ENCODE measurements around the gene DYNLT2B. TPM values are rescaled to one million over a fixed set of nuclear protein-coding genes. Genes with fewer than 3 reads are reported as not detected.

Gene DYNLT2B
- total RNA-seq, 1 donor: 6.9 TPM

GRCh38 chr3:196287440-196288140 is 30.4 kb downstream of the DYNLT2B start, which contains the start of gene PCYT1A:
Gene PCYT1A, minus strand, starts transcription at chr3:196287726. Its CDS starts 17,195 bp downstream, at chr3:196270531.
- peak; percentile 95 for DNase-seq (ENCODE audit: low read depth)
- no peak for TF ChIP-seq CTCF (IDR thresholded peaks at IDR 0.05; ENCODE audit: insufficient read depth, low read depth, low read length)
- peak within 1 kb of the TSS; percentile 100 for H3K4me3 ChIP-seq (ENCODE audit: low read depth, low read length)

GRCh38 chr3:196287090-196287439 is 31.0 kb downstream of the DYNLT2B start:
- no peak for TF ChIP-seq CTCF (IDR thresholded peaks at IDR 0.05; ENCODE audit: insufficient read depth, low read depth, low read length)
- peak; percentile 42 for DNase-seq (ENCODE audit: low read depth)
- peak overlapping the region; percentile 100 for H3K4me3 ChIP-seq (ENCODE audit: low read depth, low read length)

GRCh38 chr3:196284396-196284795 is 33.6 kb downstream of the DYNLT2B start:
- DNase-seq (ENCODE audit: low read depth): peak; percentile 14
- TF ChIP-seq CTCF (IDR thresholded peaks at IDR 0.05; ENCODE audit: insufficient read depth, low read depth, low read length): no peak
- no peak overlapping the region for H3K4me3 ChIP-seq (ENCODE audit: low read depth, low read length)

- no peak for TF ChIP-seq CTCF (IDR thresholded peaks at IDR 0.05; ENCODE audit: insufficient read depth, low read depth, low read length)
- no peak for DNase-seq (ENCODE audit: low read depth)
Observed at GRCh38 chr3:196281962-196282361, 36.1 kb downstream of the DYNLT2B start.

GRCh38 chr3:196280689-196281440 is 37.2 kb downstream of the DYNLT2B start:
- H3K4me3 ChIP-seq (ENCODE audit: low read depth, low read length): no peak overlapping the region
- no peak for TF ChIP-seq CTCF (IDR thresholded peaks at IDR 0.05; ENCODE audit: insufficient read depth, low read depth, low read length)
- DNase-seq (ENCODE audit: low read depth): no peak

More at GRCh38 chr3:196281962-196282361, 36.1 kb downstream of the DYNLT2B start:
- H3K4me3 ChIP-seq (ENCODE audit: low read depth, low read length): no peak overlapping the region

- peak; percentile 43 for DNase-seq (ENCODE audit: low read depth)
Observed at GRCh38 chr3:196275126-196275525, 42.9 kb downstream of the DYNLT2B start.

More at GRCh38 chr3:196275126-196275525, 42.9 kb downstream of the DYNLT2B start:
- no peak for TF ChIP-seq CTCF (IDR thresholded peaks at IDR 0.05; ENCODE audit: insufficient read depth, low read depth, low read length)
- no peak overlapping the region for H3K4me3 ChIP-seq (ENCODE audit: low read depth, low read length)

All from fibroblast of villous mesenchyme (primary cell).